Parietal lobe (tissue), 1 donor: ENCODE measurements around the gene LRIF1. TPM values are rescaled to one million over a fixed set of nuclear protein-coding genes. Genes with fewer than 3 reads are reported as not detected.

Experiments used
- total RNA-seq: library from RNA; depleted of rRNA; stranded (reverse); fragments of >200 nt; gene quantifications from one replicate; pipeline ENCODE4 v1.2.3, GENCODE V29; 2014

Gene LRIF1, protein sequence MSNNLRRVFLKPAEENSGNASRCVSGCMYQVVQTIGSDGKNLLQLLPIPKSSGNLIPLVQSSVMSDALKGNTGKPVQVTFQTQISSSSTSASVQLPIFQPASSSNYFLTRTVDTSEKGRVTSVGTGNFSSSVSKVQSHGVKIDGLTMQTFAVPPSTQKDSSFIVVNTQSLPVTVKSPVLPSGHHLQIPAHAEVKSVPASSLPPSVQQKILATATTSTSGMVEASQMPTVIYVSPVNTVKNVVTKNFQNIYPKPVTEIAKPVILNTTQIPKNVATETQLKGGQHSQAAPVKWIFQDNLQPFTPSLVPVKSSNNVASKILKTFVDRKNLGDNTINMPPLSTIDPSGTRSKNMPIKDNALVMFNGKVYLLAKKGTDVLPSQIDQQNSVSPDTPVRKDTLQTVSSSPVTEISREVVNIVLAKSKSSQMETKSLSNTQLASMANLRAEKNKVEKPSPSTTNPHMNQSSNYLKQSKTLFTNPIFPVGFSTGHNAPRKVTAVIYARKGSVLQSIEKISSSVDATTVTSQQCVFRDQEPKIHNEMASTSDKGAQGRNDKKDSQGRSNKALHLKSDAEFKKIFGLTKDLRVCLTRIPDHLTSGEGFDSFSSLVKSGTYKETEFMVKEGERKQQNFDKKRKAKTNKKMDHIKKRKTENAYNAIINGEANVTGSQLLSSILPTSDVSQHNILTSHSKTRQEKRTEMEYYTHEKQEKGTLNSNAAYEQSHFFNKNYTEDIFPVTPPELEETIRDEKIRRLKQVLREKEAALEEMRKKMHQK
- 18.5 TPM for total RNA-seq

DNA sequence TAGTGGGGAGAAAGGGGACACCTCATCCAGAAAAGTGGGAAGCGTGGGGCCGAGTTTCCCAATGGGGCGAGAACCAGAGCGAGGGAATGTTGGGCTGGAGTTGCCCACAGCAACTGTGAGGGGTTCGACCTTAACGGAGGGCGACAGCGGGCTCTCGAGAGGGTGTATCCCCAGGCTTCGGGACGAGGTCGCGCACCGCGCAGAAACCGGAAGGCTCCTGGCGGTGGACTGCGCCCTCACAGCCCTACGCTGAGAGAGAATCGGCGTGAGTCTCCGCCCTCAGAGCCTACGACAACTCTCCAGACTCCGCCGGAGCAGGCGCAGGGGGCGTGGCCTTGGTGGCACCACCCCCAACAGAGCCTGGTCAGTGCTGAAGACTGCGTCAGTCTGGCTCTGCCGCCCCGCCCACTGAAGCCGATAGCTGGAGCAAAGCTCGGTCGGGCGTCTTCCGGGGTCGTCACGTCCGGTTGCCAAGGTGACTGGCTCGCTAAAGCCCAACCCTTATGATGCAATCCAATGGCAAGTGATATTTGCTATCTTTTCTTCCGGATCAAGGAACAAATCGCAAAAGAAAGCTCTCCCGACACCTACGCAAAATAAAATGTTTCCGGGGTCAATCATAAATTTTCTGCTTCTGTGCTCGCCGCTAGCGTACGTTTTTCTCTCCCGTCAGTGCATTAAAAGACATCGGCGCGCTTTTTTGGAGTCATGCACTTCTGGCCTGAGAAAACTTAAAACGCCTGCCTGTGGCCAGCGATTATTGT lies at the start of gene LRIF1:
LRIF1 (minus strand) TSS at position 232 of the 764 bp plus-strand sequence. CDS start 234 bp downstream, outside the sequence.

Other genes starting within 250 kb of the LRIF1 start
- gene CD53, start 90.8 kb downstream of the LRIF1 start, total RNA-seq = 7.2 TPM
- gene DRAM2, start 176.2 kb upstream of the LRIF1 start, total RNA-seq = 51.6 TPM
- 61.0 TPM for gene CEPT1, start 176.3 kb upstream of the LRIF1 start, total RNA-seq
- gene DENND2D, start 236.7 kb upstream of the LRIF1 start, total RNA-seq = 0.94 TPM